ENCODE measurements around the gene TRAPPC10. TPM values are rescaled to one million over a fixed set of nuclear protein-coding genes. Genes with fewer than 3 reads are reported as not detected.

TRAPPC10 gene
- total and polyA plus RNA-seq, 9 of the 15 experiments (the other 6 are each of a cell fraction or from before 2014, with no cell fraction given), result 1.1 to 33.8 (median 24.3) TPM

GRCh38 chr21:44024887-44025353 is 12.8 kb downstream of the TRAPPC10 start (continued):
- no peak for TF ChIP-seq TAF15 (IDR thresholded peaks at IDR 0.05; ENCODE audit: low read depth, low read length)
- TF ChIP-seq ILF3 (IDR thresholded peaks at IDR 0.05; ENCODE audit: borderline replicate concordance), result no peak
- TF ChIP-seq TEAD1 (CRISPR knock-in tag; IDR thresholded peaks at IDR 0.05), result no peak
- no peak for TF ChIP-seq ZBTB17 (CRISPR knock-in tag; IDR thresholded peaks at IDR 0.05)
- peak in 1 of 2 experiments; percentile 47; a peak in 2 of 4 replicates for TF ChIP-seq HDAC1 (IDR thresholded peaks at IDR 0.05)
- no peak for TF ChIP-seq TEAD2 (tag; IDR thresholded peaks at IDR 0.05)
- no peak for TF ChIP-seq BHLHE40 (IDR thresholded peaks at IDR 0.05; ENCODE audit: low read length)
- TF ChIP-seq PREB (CRISPR knock-in tag; IDR thresholded peaks at IDR 0.05), result no peak
- TF ChIP-seq MEIS2 (IDR thresholded peaks at IDR 0.05; ENCODE audit: partially characterized antibody), result no peak
- no peak for TF ChIP-seq TCF3 (CRISPR knock-in tag; IDR thresholded peaks at IDR 0.05)
- TF ChIP-seq CREB5 (CRISPR knock-in tag; IDR thresholded peaks at IDR 0.05), result no peak
- no peak for TF ChIP-seq OTX1 (CRISPR knock-in tag; IDR thresholded peaks at IDR 0.05)
- no peak; the same call in 1 of the 2 replicates for TF ChIP-seq ZBTB40 (IDR thresholded peaks at IDR 0.05)
- TF ChIP-seq ZBTB40 (CRISPR knock-in tag; IDR thresholded peaks at IDR 0.05), result no peak
- no peak for TF ChIP-seq PTRF (tag; IDR thresholded peaks at IDR 0.05)
- TF ChIP-seq CBX2 (IDR thresholded peaks at IDR 0.05; ENCODE audit: insufficient read depth, low read length, poor library complexity, severe bottlenecking), result no peak
- no peak for TF ChIP-seq ZNF274 (IDR thresholded peaks at IDR 0.05; ENCODE audit: borderline replicate concordance, low read depth, low read length)
- no peak for TF ChIP-seq NCOA1 (IDR thresholded peaks at IDR 0.05; ENCODE audit: low read depth)
- TF ChIP-seq MCM5 (IDR thresholded peaks at IDR 0.05; ENCODE audit: low read depth), result no peak
- no peak for TF ChIP-seq ZC3H8 (IDR thresholded peaks at IDR 0.05)

All from K562 (cell line).